HepG2 (cell line): Measurements from ENCODE around the gene RNASE12. TPM values are rescaled to one million over a fixed set of nuclear protein-coding genes. Genes with fewer than 3 reads are reported as not detected.

Experiments
- ARNT2 ChIP-seq: sonication (generic); formaldehyde crosslinking; IDR thresholded peaks from 2 replicates; pipeline ENCODE4 v1.8.0; 2022; ENCODE audit warnings: mild to moderate bottlenecking, low read depth, missing genetic modification reagents, moderate library complexity
- ARNTL ChIP-seq: sonication (generic); formaldehyde crosslinking; IDR thresholded peaks from 2 replicates; pipeline ENCODE4 v1.4.0; 2020; ENCODE audit warnings: mild to moderate bottlenecking, missing genetic modification reagents
- EHMT2 ChIP-seq: fragments of 200-600 bp; sonication (generic); IDR thresholded peaks from 2 replicates; pipeline ENCODE4 v1.7.0; 2017; ENCODE audit warnings: antibody characterized with exemption, low read depth, low read length, borderline replicate concordance
- ERF ChIP-seq: IDR thresholded peaks from 2 replicates; pipeline ENCODE4 v1.6.1; 2018; ENCODE audit warnings: missing biosample characterization, missing genetic modification reagents
- ETV6 ChIP-seq: sonication (generic); formaldehyde crosslinking; conservative IDR thresholded peaks from 2 replicates; pipeline ENCODE4 v1.4.0; 2020; ENCODE audit warnings: missing genetic modification reagents
- HMG20A ChIP-seq: IDR thresholded peaks from 2 replicates; pipeline ENCODE4 v1.6.1; 2016; ENCODE audit warnings: borderline replicate concordance
- KLF13 ChIP-seq: sonication (generic); formaldehyde crosslinking; IDR thresholded peaks from 2 replicates; pipeline ENCODE4 v1.4.0; 2020; ENCODE audit warnings: mild to moderate bottlenecking, missing genetic modification reagents
- MIER2 ChIP-seq: IDR thresholded peaks from 2 replicates; pipeline ENCODE4 v1.6.1; 2016; ENCODE audit warnings: missing biosample characterization, missing genetic modification reagents
- MXI1 ChIP-seq: IDR thresholded peaks from 3 replicates; pipeline ENCODE4 v1.6.1; 2012; ENCODE audit warnings: low read depth, low read length, inconsistent platforms, borderline replicate concordance
- NFKB2 ChIP-seq: sonication (generic); formaldehyde crosslinking; IDR thresholded peaks from 2 replicates; pipeline ENCODE4 v1.4.0; 2020; ENCODE audit warnings: missing genetic modification reagents, borderline replicate concordance
- PHF5A ChIP-seq: IDR thresholded peaks from one replicate; pipeline ENCODE4 v1.6.1; 2018; ENCODE audit warnings: low read depth, missing genetic modification reagents; ENCODE audit not compliant: unreplicated experiment
- PITX1 ChIP-seq: sonication (generic); formaldehyde crosslinking; IDR thresholded peaks from 2 replicates; pipeline ENCODE4 v1.5.1; 2020; ENCODE audit warnings: mild to moderate bottlenecking, missing genetic modification reagents
- RAD21 ChIP-seq: fragments of 450-650 bp; formaldehyde crosslinking; IDR thresholded peaks from 2 replicates; pipeline ENCODE4 v1.5.0; 2020; ENCODE audit warnings: mild to moderate bottlenecking
- RARA ChIP-seq: IDR thresholded peaks from 2 replicates; pipeline ENCODE4 v1.6.1; 2016; ENCODE audit warnings: missing genetic modification reagents, missing compliant biosample characterization
- ZNF205 ChIP-seq: IDR thresholded peaks from 2 replicates; pipeline ENCODE4 v1.6.1; 2018; ENCODE audit warnings: missing biosample characterization, missing genetic modification reagents
- ZNF367 ChIP-seq: sonication (generic); formaldehyde crosslinking; IDR thresholded peaks from 2 replicates; pipeline ENCODE4 v1.4.0; 2020; ENCODE audit warnings: missing genetic modification reagents, borderline replicate concordance
- ZNF44 ChIP-seq: sonication (generic); formaldehyde crosslinking; IDR thresholded peaks from 2 replicates; pipeline ENCODE4 v1.5.1; 2020; ENCODE audit warnings: mild to moderate bottlenecking, missing genetic modification reagents
- ZNF484 ChIP-seq: sonication (generic); formaldehyde crosslinking; IDR thresholded peaks from 2 replicates; pipeline ENCODE4 v1.5.1; 2020; ENCODE audit warnings: mild to moderate bottlenecking, low read depth, missing genetic modification reagents, borderline replicate concordance
- ZNF737 ChIP-seq: sonication (generic); formaldehyde crosslinking; IDR thresholded peaks from 2 replicates; pipeline ENCODE4 v1.5.0; 2020; ENCODE audit warnings: missing genetic modification reagents, mild to moderate bottlenecking, borderline replicate concordance
- polyA plus RNA-seq, 8 experiments: library from polyadenylated mRNA; depleted of rRNA in 3 of 8; stranded (reverse) in 7 of 8; unstranded in 1 of 8; fragments of >200 nt; fragmentation: Illumina TruSeq in 4 of 8; extraction: Trizol in 4 of 8; gene quantifications; 2 replicates each; pipeline versions ENCODE4 v1.2.1 to v1.2.3, GENCODE V29; 2011 to 2016; ENCODE audit warnings: low read depth in 4 of 8, missing spikeins in 1 of 8, mixed read lengths in 1 of 8; ENCODE audit not compliant: insufficient read depth in 1 of 8
- total RNA-seq, 5 experiments: library from RNA; depleted of rRNA; stranded (reverse); fragments of >200 nt; fragmentation: Illumina TruSeq; extraction: Trizol; gene quantifications; 2 replicates each; pipeline ENCODE4 v1.2.3, GENCODE V29; 2016; ENCODE audit warnings: low read depth in 1 of 5
- TF ChIP-seq, protein P1 (sequence below): sonication (generic); formaldehyde crosslinking; IDR thresholded peaks from 2 replicates; pipeline ENCODE4 v1.5.0; 2020; ENCODE audit warnings: mild to moderate bottlenecking, missing genetic modification reagents
- TF ChIP-seq, protein P2 (sequence below): sonication (generic); formaldehyde crosslinking; IDR thresholded peaks from 2 replicates; pipeline ENCODE4 v1.5.1; 2020; ENCODE audit warnings: mild to moderate bottlenecking, missing genetic modification reagents, borderline replicate concordance
- TF ChIP-seq, protein P3 (sequence below), 2 experiments: sonication (generic) in 1 of 2; formaldehyde crosslinking in 1 of 2; IDR thresholded peaks; 2 replicates each; pipeline versions ENCODE4 v1.4.0 to v1.6.1; 2018 to 2020; ENCODE audit warnings: missing genetic modification reagents in 2 of 2, borderline replicate concordance in 1 of 2, low read depth in 1 of 2, mild to moderate bottlenecking in 1 of 2, missing biosample characterization in 1 of 2
- TF ChIP-seq, protein P4 (sequence below): sonication (generic); formaldehyde crosslinking; IDR thresholded peaks from 2 replicates; pipeline ENCODE4 v1.4.0; 2020; ENCODE audit warnings: missing genetic modification reagents

The RNASE12 gene
- total and polyA plus RNA-seq, 2 of the 13 experiments (the other 11 are each of a cell fraction or from before 2014, with no cell fraction given), result not detected

DNA sequence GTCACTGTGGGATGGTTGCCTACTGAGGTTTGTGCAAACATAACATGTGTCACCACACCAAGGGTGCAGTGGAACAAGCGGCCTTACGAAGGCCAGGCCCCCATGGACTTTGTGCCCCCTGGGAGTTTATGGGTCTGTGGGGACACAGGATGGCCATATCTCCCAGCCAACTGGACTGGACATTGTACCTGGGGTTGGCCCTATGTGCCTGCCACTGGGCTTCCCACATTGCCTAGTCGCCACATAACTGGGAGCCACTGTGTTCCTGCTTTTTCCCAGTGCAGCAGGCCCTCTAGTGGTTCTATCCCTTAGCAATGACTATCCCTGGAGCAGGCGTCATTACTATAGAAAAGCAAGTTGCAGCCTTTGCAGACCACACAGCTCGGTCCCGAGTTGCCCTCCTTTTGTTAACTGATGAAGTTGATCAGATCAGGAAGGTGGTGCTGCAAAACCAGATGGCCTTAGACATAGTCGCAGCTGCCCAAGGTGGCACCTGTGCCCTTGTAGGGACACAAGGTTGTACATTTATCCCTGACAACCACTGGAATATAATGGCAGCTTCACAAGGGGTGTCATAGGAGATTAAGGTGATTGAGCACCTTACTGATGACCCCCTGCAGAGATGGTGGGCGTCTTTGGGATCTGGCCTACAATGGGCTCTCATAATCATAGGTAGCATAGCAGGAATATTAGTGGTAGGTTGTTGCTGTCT is 15.2 kb upstream of the RNASE12 start (continued):
- TF ChIP-seq, protein P1, sequence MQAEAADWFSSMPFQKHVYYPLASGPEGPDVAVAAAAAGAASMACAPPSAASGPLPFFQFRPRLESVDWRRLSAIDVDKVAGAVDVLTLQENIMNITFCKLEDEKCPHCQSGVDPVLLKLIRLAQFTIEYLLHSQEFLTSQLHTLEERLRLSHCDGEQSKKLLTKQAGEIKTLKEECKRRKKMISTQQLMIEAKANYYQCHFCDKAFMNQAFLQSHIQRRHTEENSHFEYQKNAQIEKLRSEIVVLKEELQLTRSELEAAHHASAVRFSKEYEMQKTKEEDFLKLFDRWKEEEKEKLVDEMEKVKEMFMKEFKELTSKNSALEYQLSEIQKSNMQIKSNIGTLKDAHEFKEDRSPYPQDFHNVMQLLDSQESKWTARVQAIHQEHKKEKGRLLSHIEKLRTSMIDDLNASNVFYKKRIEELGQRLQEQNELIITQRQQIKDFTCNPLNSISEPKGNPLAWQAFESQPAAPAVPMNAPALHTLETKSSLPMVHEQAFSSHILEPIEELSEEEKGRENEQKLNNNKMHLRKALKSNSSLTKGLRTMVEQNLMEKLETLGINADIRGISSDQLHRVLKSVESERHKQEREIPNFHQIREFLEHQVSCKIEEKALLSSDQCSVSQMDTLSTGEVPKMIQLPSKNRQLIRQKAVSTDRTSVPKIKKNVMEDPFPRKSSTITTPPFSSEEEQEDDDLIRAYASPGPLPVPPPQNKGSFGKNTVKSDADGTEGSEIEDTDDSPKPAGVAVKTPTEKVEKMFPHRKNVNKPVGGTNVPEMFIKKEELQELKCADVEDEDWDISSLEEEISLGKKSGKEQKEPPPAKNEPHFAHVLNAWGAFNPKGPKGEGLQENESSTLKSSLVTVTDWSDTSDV (CRISPR knock-in tag), result no peak
- TF ChIP-seq RARA (CRISPR knock-in tag) (peak; percentile 47; the same call in 1 of the 2 replicates), EHMT2 (peak; percentile 93), ETV6 (CRISPR knock-in tag) (no peak), ZNF367 (0 out of 2 replicates have a peak, but pooled peaks have one; percentile 18), KLF13 (CRISPR knock-in tag) (0 out of 2 replicates have a peak, but pooled peaks have one; percentile 13), NFKB2 (CRISPR knock-in tag) (peak; percentile 69; the same call in 1 of the 2 replicates), ERF (CRISPR knock-in tag) (peak; percentile 51; the same call in 1 of the 2 replicates), MXI1 (peak; percentile 53; the same call in 1 of the 3 replicates), ARNTL (CRISPR knock-in tag) (0 out of 2 replicates have a peak, but pooled peaks have one; percentile 73), RAD21 (peak; percentile 85), ARNT2 (CRISPR knock-in tag) (0 out of 2 replicates have a peak, but pooled peaks have one; percentile 30), ZNF737 (no peak), ZNF205 (CRISPR knock-in tag) (peak; percentile 51; the same call in 1 of the 2 replicates), ZNF484 (no peak), PITX1 (peak; percentile 43; the same call in 1 of the 2 replicates), HMG20A (CRISPR knock-in tag) (no peak; the same call in 1 of the 2 replicates), PHF5A (no peak), ZNF44 (peak; percentile 65; the same call in 1 of the 2 replicates), MIER2 (CRISPR knock-in tag) (peak; percentile 80)
- TF ChIP-seq, protein P2, sequence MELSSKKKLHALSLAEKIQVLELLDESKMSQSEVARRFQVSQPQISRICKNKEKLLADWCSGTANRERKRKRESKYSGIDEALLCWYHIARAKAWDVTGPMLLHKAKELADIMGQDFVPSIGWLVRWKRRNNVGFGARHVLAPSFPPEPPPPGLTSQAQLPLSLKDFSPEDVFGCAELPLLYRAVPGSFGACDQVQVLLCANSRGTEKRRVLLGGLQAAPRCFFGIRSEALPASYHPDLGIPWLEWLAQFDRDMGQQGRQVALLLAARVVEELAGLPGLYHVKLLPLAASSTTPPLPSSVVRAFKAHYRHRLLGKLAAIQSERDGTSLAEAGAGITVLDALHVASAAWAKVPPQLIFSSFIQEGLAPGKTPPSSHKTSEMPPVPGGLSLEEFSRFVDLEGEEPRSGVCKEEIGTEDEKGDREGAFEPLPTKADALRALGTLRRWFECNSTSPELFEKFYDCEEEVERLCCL (CRISPR knock-in tag), result 0 out of 2 replicates have a peak, but pooled peaks have one; percentile 6
- TF ChIP-seq, protein P3, sequence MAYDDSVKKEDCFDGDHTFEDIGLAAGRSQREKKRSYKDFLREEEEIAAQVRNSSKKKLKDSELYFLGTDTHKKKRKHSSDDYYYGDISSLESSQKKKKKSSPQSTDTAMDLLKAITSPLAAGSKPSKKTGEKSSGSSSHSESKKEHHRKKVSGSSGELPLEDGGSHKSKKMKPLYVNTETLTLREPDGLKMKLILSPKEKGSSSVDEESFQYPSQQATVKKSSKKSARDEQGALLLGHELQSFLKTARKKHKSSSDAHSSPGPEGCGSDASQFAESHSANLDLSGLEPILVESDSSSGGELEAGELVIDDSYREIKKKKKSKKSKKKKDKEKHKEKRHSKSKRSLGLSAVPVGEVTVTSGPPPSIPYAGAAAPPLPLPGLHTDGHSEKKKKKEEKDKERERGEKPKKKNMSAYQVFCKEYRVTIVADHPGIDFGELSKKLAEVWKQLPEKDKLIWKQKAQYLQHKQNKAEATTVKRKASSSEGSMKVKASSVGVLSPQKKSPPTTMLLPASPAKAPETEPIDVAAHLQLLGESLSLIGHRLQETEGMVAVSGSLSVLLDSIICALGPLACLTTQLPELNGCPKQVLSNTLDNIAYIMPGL (CRISPR knock-in tag; IDR thresholded peaks at IDR 0.05; ENCODE audit: borderline replicate concordance in 1 of 2, low read depth in 1 of 2), result peak; percentile 76 to 93
- TF ChIP-seq, protein P4, sequence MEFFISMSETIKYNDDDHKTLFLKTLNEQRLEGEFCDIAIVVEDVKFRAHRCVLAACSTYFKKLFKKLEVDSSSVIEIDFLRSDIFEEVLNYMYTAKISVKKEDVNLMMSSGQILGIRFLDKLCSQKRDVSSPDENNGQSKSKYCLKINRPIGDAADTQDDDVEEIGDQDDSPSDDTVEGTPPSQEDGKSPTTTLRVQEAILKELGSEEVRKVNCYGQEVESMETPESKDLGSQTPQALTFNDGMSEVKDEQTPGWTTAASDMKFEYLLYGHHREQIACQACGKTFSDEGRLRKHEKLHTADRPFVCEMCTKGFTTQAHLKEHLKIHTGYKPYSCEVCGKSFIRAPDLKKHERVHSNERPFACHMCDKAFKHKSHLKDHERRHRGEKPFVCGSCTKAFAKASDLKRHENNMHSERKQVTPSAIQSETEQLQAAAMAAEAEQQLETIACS (CRISPR knock-in tag), result no peak
